GM12892 (cell line): Measurements from ENCODE around the gene MGAT4A.
"Not testable (repeated sequence)": the region's sequence is repeated elsewhere in the genome, so short reads cannot be mapped to it uniquely, and the experiment has no call there.

Experiments
- DNase-seq: peaks from one replicate; pipeline ENCODE4 v3.0.0; 2011; ENCODE audit not compliant: insufficient read length
- FAIRE-seq: peaks from 2 replicates; lab custom pipeline; 2011; peaks lifted over from hg19 to GRCh38; lab: Jason Lieb, UNC
- POLR2A ChIP-seq: IDR thresholded peaks from 2 replicates; pipeline ENCODE4 v1.6.1; 2011; ENCODE audit warnings: low read depth, low read length, control low read depth
- POLR2AphosphoS5 ChIP-seq: IDR thresholded peaks from 2 replicates; pipeline ENCODE4 v1.6.1; 2011; ENCODE audit warnings: low read depth, low read length, control low read depth
- TAF1 ChIP-seq: IDR thresholded peaks from 2 replicates; pipeline ENCODE4 v1.6.1; 2011; ENCODE audit warnings: low read depth, mild to moderate bottlenecking, control low read depth, low read length, borderline replicate concordance

Gene MGAT4A

GRCh38 chr2:98753801-98754200 lies 22.9 kb upstream of the MGAT4A start:
- DNase-seq (no peak), FAIRE-seq (no peak)
- TF ChIP-seq POLR2AphosphoS5: no peak
- no peak for TF ChIP-seq TAF1
- TF ChIP-seq POLR2A: no peak

- DNase-seq, FAIRE-seq: not testable (repeated sequence)
These were observed 21.8 kb upstream of the MGAT4A start for GRCh38 chr2:98752711-98753110.

GRCh38 chr2:98751748-98752147 lies 20.8 kb upstream of the MGAT4A start:
- no peak for FAIRE-seq
- DNase-seq: no peak
- TF ChIP-seq POLR2AphosphoS5: no peak
- no peak for TF ChIP-seq TAF1
- no peak for TF ChIP-seq POLR2A

GRCh38 chr2:98750593-98751282 lies 19.8 kb upstream of the MGAT4A start:
- DNase-seq (no peak), FAIRE-seq (no peak)
- TF ChIP-seq POLR2A (no peak), TAF1 (no peak), POLR2AphosphoS5 (no peak)

GRCh38 chr2:98749066-98749450 lies 18.1 kb upstream of the MGAT4A start:
- peak; percentile 91 for FAIRE-seq
- TF ChIP-seq TAF1 (no peak), POLR2A (no peak), POLR2AphosphoS5 (no peak)
- DNase-seq: no peak

GRCh38 chr2:98748292-98749065 lies 17.5 kb upstream of the MGAT4A start:
- DNase-seq (no peak), FAIRE-seq (no peak)
- TF ChIP-seq POLR2AphosphoS5 (no peak), TAF1 (no peak), POLR2A (no peak)

GRCh38 chr2:98747888-98748287 lies 17.0 kb upstream of the MGAT4A start:
- no peak for DNase-seq
- TF ChIP-seq TAF1 (no peak), POLR2A (no peak), POLR2AphosphoS5 (no peak)
- peak; percentile 17 for FAIRE-seq

- DNase-seq (no peak), FAIRE-seq (no peak)
- TF ChIP-seq TAF1 (no peak), POLR2A (no peak), POLR2AphosphoS5 (no peak)
These were observed 15.5 kb upstream of the MGAT4A start for GRCh38 chr2:98746426-98746825.

- FAIRE-seq: no peak
- no peak for DNase-seq
- TF ChIP-seq TAF1: no peak
- TF ChIP-seq POLR2AphosphoS5: no peak
- TF ChIP-seq POLR2A: no peak
These were observed 13.7 kb upstream of the MGAT4A start for GRCh38 chr2:98744595-98744994.

- DNase-seq (no peak), FAIRE-seq (no peak)
These were observed 12.9 kb upstream of the MGAT4A start for GRCh38 chr2:98743835-98744234.

GRCh38 chr2:98739020-98739419 lies 8.1 kb upstream of the MGAT4A start:
- FAIRE-seq (no peak), DNase-seq (no peak)
- TF ChIP-seq POLR2A (no peak), POLR2AphosphoS5 (no peak), TAF1 (no peak)

More at GRCh38 chr2:98743835-98744234, 12.9 kb upstream of the MGAT4A start:
- no peak for TF ChIP-seq TAF1

- FAIRE-seq (no peak), DNase-seq (no peak)
- TF ChIP-seq TAF1 (no peak), POLR2A (no peak), POLR2AphosphoS5 (no peak)
These were observed 7.4 kb upstream of the MGAT4A start for GRCh38 chr2:98738304-98738703.
